Endothelial cell of umbilical vein (primary cell): ENCODE data around the gene RSPRY1. TPM values are rescaled to one million over a fixed set of nuclear protein-coding genes. Genes with fewer than 3 reads are reported as not detected.

Source experiments
- BruUV-seq: library from RNA; stranded (reverse); fragments of 400-500 nt; replicated peaks from 2 replicates; lab custom pipeline; 2021; lab: Mats Ljungman, UMichigan
- CTCF ChIA-PET: fragments of 300-600, 350-600 bp; sonication (Branson Sonifier 250); formaldehyde crosslinking; loops from one replicate; lab custom pipeline; 2021; ENCODE audit warnings: antibody characterized with exemption, inconsistent platforms; lab: Charles Lee
- POLR2A ChIA-PET: fragments of 300-600, 350-600 bp; sonication (Branson Sonifier 250); formaldehyde crosslinking; loops from one replicate; lab custom pipeline; 2021; ENCODE audit warnings: antibody characterized with exemption, inconsistent platforms; lab: Charles Lee
- DNase-seq: peaks from one replicate; pipeline ENCODE4 v3.0.0-alpha.2; 2011; ENCODE audit warnings: low read depth, low spot score
- FAIRE-seq: peaks from 2 replicates; lab custom pipeline; 2011; peaks lifted over from hg19 to GRCh38; lab: Jason Lieb, UNC
- H2AFZ ChIP-seq: 2 replicates; pipeline ENCODE4 v1.6.0; 2012; ENCODE audit warnings: low read depth, low read length, control low read depth, inconsistent platforms
- H3K27ac ChIP-seq: 2 replicates; pipeline ENCODE4 v1.5.1; 2011; ENCODE audit warnings: low read depth, mild to moderate bottlenecking, control low read depth, low read length, moderate library complexity; ENCODE audit not compliant: insufficient read depth
- H3K27me3 ChIP-seq, 2 experiments: 2 replicates each; pipeline versions ENCODE4 v1.6.0 to v1.6.1; 2011; ENCODE audit warnings: low read length in 2 of 2, mixed read lengths in 1 of 2; ENCODE audit not compliant: control insufficient read depth in 2 of 2, insufficient read depth in 2 of 2
- H3K36me3 ChIP-seq, 2 experiments: 2 replicates in 1 of 2; 3 replicates in 1 of 2; pipeline ENCODE4 v1.5.1; 2011; ENCODE audit warnings: low read length in 2 of 2, mild to moderate bottlenecking in 1 of 2, moderate library complexity in 1 of 2; ENCODE audit not compliant: control insufficient read depth in 2 of 2, insufficient read depth in 2 of 2; ENCODE audit errors: extremely low read depth in 1 of 2
- H3K4me1 ChIP-seq: 3 replicates; pipeline ENCODE4 v1.5.1; 2011; ENCODE audit warnings: mild to moderate bottlenecking, low read length; ENCODE audit not compliant: control insufficient read depth, insufficient read depth; ENCODE audit errors: extremely low read depth
- H3K4me2 ChIP-seq: 2 replicates; pipeline ENCODE4 v1.6.1; 2011; ENCODE audit warnings: low read length, control low read depth, mixed read lengths; ENCODE audit not compliant: insufficient read depth
- H3K4me3 ChIP-seq, 3 experiments: fragments of 200-600 bp in 1 of 3; sonication (generic), shearing (Covaris generic) in 1 of 3; replicated peaks in 1 of 3; 2 replicates each; pipeline ENCODE4 v1.5.1; 2011 to 2016; ENCODE audit warnings: control low read depth in 3 of 3, low read length in 3 of 3, mild to moderate bottlenecking in 2 of 3, inconsistent platforms in 1 of 3, low read depth in 1 of 3, moderate library complexity in 1 of 3; ENCODE audit not compliant: insufficient read depth in 1 of 3
- H3K79me2 ChIP-seq: 2 replicates; pipeline ENCODE4 v1.6.0; 2012; ENCODE audit warnings: low read length, inconsistent platforms; ENCODE audit not compliant: control insufficient read depth, insufficient read depth
- H3K9ac ChIP-seq: replicated peaks from 2 replicates; pipeline ENCODE3; 2011; ENCODE audit warnings: low read length, control low read depth; ENCODE audit not compliant: insufficient read depth; ENCODE audit errors: extremely low read depth
- H3K9me1 ChIP-seq: replicated peaks from 3 replicates; pipeline ENCODE4 v1.6.0; 2011; ENCODE audit warnings: mild to moderate bottlenecking, low read length; ENCODE audit not compliant: control insufficient read depth, insufficient read depth; ENCODE audit errors: extremely low read depth
- H3K9me3 ChIP-seq: replicated peaks from 2 replicates; pipeline ENCODE4 v1.5.1; 2012; ENCODE audit warnings: low read length, inconsistent platforms; ENCODE audit not compliant: control insufficient read depth, insufficient read depth
- H4K20me1 ChIP-seq: replicated peaks from 2 replicates; pipeline ENCODE3; 2011; ENCODE audit warnings: mild to moderate bottlenecking, low read length; ENCODE audit not compliant: control insufficient read depth, insufficient read depth; ENCODE audit errors: extremely low read depth
- CTCF ChIP-seq, 2 donors: IDR thresholded peaks; 1 replicate in 1 of 2; 2 replicates in 1 of 2; pipeline ENCODE4 v1.5.1; 2011; ENCODE audit warnings: low read length in 2 of 2, mild to moderate bottlenecking in 2 of 2, moderate library complexity in 2 of 2, control low read depth in 1 of 2, inconsistent platforms in 1 of 2, low read depth in 1 of 2; ENCODE audit not compliant: insufficient read depth in 1 of 2; ENCODE audit errors: extremely low read depth in 1 of 2
- EZH2 ChIP-seq: IDR thresholded peaks from 2 replicates; pipeline ENCODE4 v1.6.1; 2012; ENCODE audit warnings: borderline replicate concordance, low read depth, mild to moderate bottlenecking, moderate library complexity, low read length, inconsistent platforms; ENCODE audit not compliant: severe bottlenecking
- FOS ChIP-seq: IDR thresholded peaks from 2 replicates; pipeline ENCODE4 v1.6.1; 2011; ENCODE audit warnings: mild to moderate bottlenecking, low read length, moderate library complexity, borderline replicate concordance; ENCODE audit not compliant: insufficient read depth
- GATA2 ChIP-seq: IDR thresholded peaks from 2 replicates; pipeline ENCODE4 v1.7.0; 2011; ENCODE audit warnings: low read depth, mild to moderate bottlenecking, moderate library complexity, mixed read lengths, low read length; ENCODE audit not compliant: insufficient read length, insufficient read depth
- JUN ChIP-seq: IDR thresholded peaks from 2 replicates; pipeline ENCODE4 v1.6.1; 2011; ENCODE audit warnings: borderline replicate concordance, low read depth; ENCODE audit not compliant: insufficient read length, insufficient read depth
- MAX ChIP-seq: IDR thresholded peaks from 2 replicates; pipeline ENCODE4 v1.6.1; 2011; ENCODE audit not compliant: insufficient read depth, insufficient read length
- MYC ChIP-seq: IDR thresholded peaks from one replicate; pipeline ENCODE4 v1.6.1; 2011; ENCODE audit warnings: mild to moderate bottlenecking, low read depth, low read length
- POLR2A ChIP-seq: IDR thresholded peaks from 2 replicates; pipeline ENCODE4 v1.6.1; 2012; ENCODE audit warnings: low read depth, mild to moderate bottlenecking, control low read depth, low read length
- POLR2AphosphoS5 ChIP-seq: IDR thresholded peaks from 2 replicates; pipeline ENCODE4 v1.6.1; 2012; ENCODE audit warnings: low read depth, mild to moderate bottlenecking, control low read depth, low read length, moderate library complexity; ENCODE audit not compliant: insufficient read depth
- dilution Hi-C: fragments of 300-500 bp; cut with MboI; formaldehyde crosslinking; loops from one replicate; pipeline ENCODE4 v1.15.0; 2019; ENCODE audit warnings: low sequenced_read_pairs; ENCODE audit not compliant: extremely low pct_ligation_motif_present
- intact Hi-C: fragments of 100-400 bp; cut with micrococcal nuclease; formaldehyde crosslinking; loops from one replicate; pipeline ENCODE4 v1.10.0; 2022
- polyA plus RNA-seq, 4 experiments: library from polyadenylated mRNA; depleted of rRNA in 3 of 4; stranded (reverse) in 3 of 4; unstranded in 1 of 4; fragments of >200 nt; gene quantifications; 2 replicates each; pipeline versions ENCODE4 v1.2.1 to v1.2.3, GENCODE V29; 2011 to 2012; ENCODE audit warnings: missing spikeins in 1 of 4
- total RNA-seq: library from RNA; stranded (reverse); gene quantifications from 2 replicates; pipeline ENCODE4 v1.2.3, GENCODE V29; 2021

RSPRY1 gene
- total and polyA plus RNA-seq, 2 donors (not counting 3 experiments of a cell fraction or from before 2014, with no cell fraction given), result 28.5 to 55.1 TPM

GRCh38 chr16:57152096-57153093 lies 33.7 kb upstream of the RSPRY1 start:
- DNase-seq, result no peak
- no peak for FAIRE-seq
- intact Hi-C loops (no loop called here), dilution Hi-C loops (no loop called here)
- H3K9ac ChIP-seq, result no peak overlapping the region
- peaks cover 27% of the 10 kb centered on the region for H3K4me1 ChIP-seq
- no peak overlapping the region for H3K4me3 ChIP-seq
- CTCF ChIA-PET, result interaction anchor here (1.4 to 6.4 kb wide), 3 partner anchors 11 to 189 kb away, joined by 3 to 57 read pairs (median 4); partner anchors contain the start of gene CPNE2
- no peaks in the 10 kb centered on the region for H3K9me1 ChIP-seq
- H3K4me2 ChIP-seq, result no peak overlapping the region
- peaks cover 0 to 20% of the 10 kb centered on the region in 2 experiments for H3K36me3 ChIP-seq
- H4K20me1 ChIP-seq, result no peaks in the 10 kb centered on the region
- no peak overlapping the region for H2AFZ ChIP-seq
- no peaks in the 10 kb centered on the region for H3K27me3 ChIP-seq
- BruUV-seq, result no TSS peak
- POLR2A ChIA-PET, result interaction anchor here (0.5 kb wide), 1 partner anchor 9 kb away, joined by 4 read pairs; no protein-coding TSS in a partner anchor
- no peak overlapping the region for H3K27ac ChIP-seq
- H3K9me3 ChIP-seq, result no peaks in the 10 kb centered on the region
- H3K79me2 ChIP-seq, result no peaks in the 10 kb centered on the region
- TF ChIP-seq CTCF (IDR thresholded peaks at IDR 0.05; ENCODE audit: extremely low read depth in 1 of 2, insufficient read depth in 1 of 2, low read depth in 1 of 2, low read length in 2 of 2), result no peak
- TF ChIP-seq MYC, result no peak
- no peak for TF ChIP-seq MAX
- TF ChIP-seq FOS, result no peak
- TF ChIP-seq GATA2, result no peak
- no peak for TF ChIP-seq POLR2A
- TF ChIP-seq EZH2, result no peak
- TF ChIP-seq JUN, result no peak
- no peak for TF ChIP-seq POLR2AphosphoS5
